HEK293 (cell line): ENCODE measurements around the gene COQ4.

Experiments
- CTCF ChIA-PET: fragments of 350-600 bp; formaldehyde crosslinking; extraction: SDS; loops from one replicate; lab custom pipeline; 2021; ENCODE audit warnings: antibody characterized with exemption; lab: Yijun Ruan, JAX
- POLR2A ChIA-PET: fragments of 300-600 bp; formaldehyde crosslinking; extraction: SDS; loops from one replicate; lab custom pipeline; 2020; ENCODE audit warnings: antibody characterized with exemption, inconsistent platforms; lab: Yijun Ruan, JAX
- H3K27ac ChIP-seq: fragments of 200-500 bp; sonication (Bioruptor generic); 2 replicates; pipeline ENCODE4 v1.5.1; 2014; ENCODE audit warnings: low read depth, low read length, control low read depth, inconsistent platforms; ENCODE audit errors: extremely low read depth
- H3K36me3 ChIP-seq, 2 experiments: fragments of 200-500 bp in 1 of 2; sonication (Bioruptor generic) in 1 of 2; 1 replicate in 1 of 2; 2 replicates in 1 of 2; pipeline ENCODE4 v1.5.1; 2014 to 2017; ENCODE audit warnings: inconsistent platforms in 2 of 2, low read length in 2 of 2; ENCODE audit not compliant: control insufficient read depth in 2 of 2, insufficient read depth in 1 of 2
- H3K4me1 ChIP-seq: fragments of 200-500 bp; sonication (Bioruptor generic); 2 replicates; pipeline ENCODE4 v1.5.1; 2014; ENCODE audit warnings: mild to moderate bottlenecking, low read length, inconsistent platforms; ENCODE audit not compliant: control insufficient read depth, insufficient read depth
- H3K4me3 ChIP-seq: 2 replicates; pipeline ENCODE4 v1.5.1; 2011; ENCODE audit warnings: low read depth, mild to moderate bottlenecking, control low read depth, low read length, moderate library complexity
- H3K9me3 ChIP-seq: fragments of 200-500 bp; sonication (Bioruptor generic); 2 replicates; pipeline ENCODE4 v1.5.1; 2014; ENCODE audit warnings: low read depth, low read length, inconsistent platforms; ENCODE audit not compliant: control insufficient read depth, insufficient read depth
- ATF2 ChIP-seq: fragments of 450-650 bp; formaldehyde crosslinking; IDR thresholded peaks from 2 replicates; pipeline ENCODE4 v1.5.1; 2016; ENCODE audit warnings: missing biosample characterization, missing genetic modification characterization, low read depth
- GLIS1 ChIP-seq: fragments of 450-650 bp; formaldehyde crosslinking; IDR thresholded peaks from 2 replicates; pipeline ENCODE4 v1.5.1; 2016; ENCODE audit warnings: missing biosample characterization, missing genetic modification characterization
- OSR2 ChIP-seq: fragments of 450-650 bp; formaldehyde crosslinking; IDR thresholded peaks from 2 replicates; pipeline ENCODE4 v1.5.1; 2016; ENCODE audit warnings: missing biosample characterization, missing genetic modification characterization
- PRDM10 ChIP-seq: fragments of 450-650 bp; formaldehyde crosslinking; IDR thresholded peaks from 2 replicates; pipeline ENCODE4 v1.5.1; 2016; ENCODE audit warnings: missing biosample characterization, missing genetic modification characterization
- YY1 ChIP-seq: fragments of 450-650 bp; formaldehyde crosslinking; IDR thresholded peaks from 2 replicates; pipeline ENCODE4 v1.5.1; 2018; ENCODE audit warnings: missing biosample characterization, missing genetic modification characterization
- ZBTB8A ChIP-seq: fragments of 450-650 bp; formaldehyde crosslinking; IDR thresholded peaks from 2 replicates; pipeline ENCODE4 v1.5.1; 2016; ENCODE audit warnings: missing biosample characterization, missing genetic modification characterization
- ZFP3 ChIP-seq: fragments of 450-650 bp; formaldehyde crosslinking; IDR thresholded peaks from 2 replicates; pipeline ENCODE4 v1.5.1; 2016; ENCODE audit warnings: low read depth, missing biosample characterization, missing genetic modification characterization
- ZIC2 ChIP-seq: fragments of 450-650 bp; formaldehyde crosslinking; IDR thresholded peaks from 2 replicates; pipeline ENCODE4 v1.5.1; 2016; ENCODE audit warnings: missing biosample characterization, missing genetic modification characterization
- ZNF202 ChIP-seq: fragments of 450-650 bp; formaldehyde crosslinking; IDR thresholded peaks from 2 replicates; pipeline ENCODE4 v1.5.1; 2016; ENCODE audit warnings: missing biosample characterization, missing genetic modification characterization, borderline replicate concordance
- ZNF211 ChIP-seq: fragments of 450-650 bp; formaldehyde crosslinking; IDR thresholded peaks from 2 replicates; pipeline ENCODE4 v1.5.1; 2016; ENCODE audit warnings: low read depth, missing biosample characterization, missing genetic modification characterization
- ZNF23 ChIP-seq: fragments of 450-650 bp; formaldehyde crosslinking; IDR thresholded peaks from 2 replicates; pipeline ENCODE4 v1.5.1; 2016; ENCODE audit warnings: missing biosample characterization, missing genetic modification characterization, borderline replicate concordance
- ZNF280C ChIP-seq: fragments of 450-650 bp; formaldehyde crosslinking; IDR thresholded peaks from 2 replicates; pipeline ENCODE4 v1.5.1; 2016; ENCODE audit warnings: missing biosample characterization, missing genetic modification characterization
- ZNF335 ChIP-seq: fragments of 450-650 bp; formaldehyde crosslinking; conservative IDR thresholded peaks from 2 replicates; pipeline ENCODE4 v1.5.1; 2016; ENCODE audit warnings: missing biosample characterization, missing genetic modification characterization
- ZNF558 ChIP-seq: fragments of 450-650 bp; formaldehyde crosslinking; IDR thresholded peaks from 2 replicates; pipeline ENCODE4 v1.5.1; 2016; ENCODE audit warnings: missing biosample characterization, missing genetic modification characterization
- ZNF600 ChIP-seq: fragments of 450-650 bp; formaldehyde crosslinking; IDR thresholded peaks from 2 replicates; pipeline ENCODE4 v1.5.1; 2016; ENCODE audit warnings: missing biosample characterization, missing genetic modification characterization
- ZNF629 ChIP-seq: fragments of 450-650 bp; formaldehyde crosslinking; IDR thresholded peaks from 2 replicates; pipeline ENCODE4 v1.5.1; 2017; ENCODE audit warnings: missing biosample characterization, missing genetic modification characterization
- ZNF707 ChIP-seq: fragments of 450-650 bp; formaldehyde crosslinking; IDR thresholded peaks from 2 replicates; pipeline ENCODE4 v1.5.1; 2016; ENCODE audit warnings: missing biosample characterization, missing genetic modification characterization
- ZNF768 ChIP-seq: fragments of 450-650 bp; formaldehyde crosslinking; IDR thresholded peaks from 2 replicates; pipeline ENCODE4 v1.5.1; 2018; ENCODE audit warnings: missing biosample characterization, mild to moderate bottlenecking, missing genetic modification characterization
- ZNF785 ChIP-seq: fragments of 450-650 bp; formaldehyde crosslinking; IDR thresholded peaks from 2 replicates; pipeline ENCODE4 v1.5.1; 2016; ENCODE audit warnings: missing biosample characterization, missing genetic modification characterization
- TF ChIP-seq, protein P1 (sequence below): fragments of 450-650 bp; formaldehyde crosslinking; IDR thresholded peaks from 2 replicates; pipeline ENCODE4 v1.5.1; 2017; ENCODE audit warnings: missing biosample characterization, missing genetic modification characterization

Gene COQ4

DNA sequence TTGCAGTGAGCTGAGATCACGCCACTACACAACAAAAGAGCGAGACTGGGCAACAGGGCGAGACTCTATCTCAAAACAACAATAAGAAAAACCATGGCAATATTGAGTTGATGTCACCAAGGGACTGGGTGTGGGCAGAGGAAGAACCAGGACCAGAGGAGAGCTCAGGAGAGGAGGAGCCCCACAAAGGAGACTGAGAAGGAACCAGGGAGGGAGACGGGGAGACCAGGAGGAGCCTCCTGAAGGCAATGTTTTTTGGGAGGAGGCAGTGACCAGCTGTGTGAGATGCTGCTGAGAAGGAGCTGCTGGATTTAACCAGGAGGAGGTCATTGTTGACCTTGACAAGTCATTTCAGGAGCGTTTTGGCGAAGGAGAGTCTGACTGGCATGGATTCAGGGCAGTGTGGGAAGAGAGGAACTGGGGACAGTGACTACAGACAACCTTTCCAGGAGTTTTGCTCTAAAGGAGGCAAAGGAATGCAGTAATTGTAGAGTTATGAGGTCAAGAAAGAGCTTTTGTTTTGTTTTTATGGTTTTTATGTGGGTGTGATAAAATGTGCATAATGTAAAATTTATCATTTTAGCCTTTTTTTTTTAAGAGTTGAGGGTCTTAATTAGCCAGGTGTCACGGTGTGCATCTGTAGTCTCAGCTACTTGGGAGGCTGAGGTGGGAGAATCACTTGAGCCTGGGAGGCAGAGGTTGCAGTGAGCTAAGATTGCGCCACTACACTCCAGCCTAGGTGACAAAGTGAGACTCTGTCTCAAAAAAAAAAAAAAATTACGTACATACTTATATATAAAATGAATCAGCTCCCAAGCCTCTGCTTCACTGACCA, 18.3 kb upstream of the COQ4 start:
- CTCF ChIA-PET: interaction anchor here (0.6 to 2.1 kb wide), 7 partner anchors 9 to 68 kb away, joined by 3 to 8 read pairs (median 4); no protein-coding TSS in a partner anchor
- no peak for TF ChIP-seq ZFP3
- TF ChIP-seq PRDM10 (tag by site-specific recombination): peak; percentile 35; the same call in 1 of the 2 replicates
- no peak for TF ChIP-seq ZNF600 (tag by site-specific recombination)

DNA sequence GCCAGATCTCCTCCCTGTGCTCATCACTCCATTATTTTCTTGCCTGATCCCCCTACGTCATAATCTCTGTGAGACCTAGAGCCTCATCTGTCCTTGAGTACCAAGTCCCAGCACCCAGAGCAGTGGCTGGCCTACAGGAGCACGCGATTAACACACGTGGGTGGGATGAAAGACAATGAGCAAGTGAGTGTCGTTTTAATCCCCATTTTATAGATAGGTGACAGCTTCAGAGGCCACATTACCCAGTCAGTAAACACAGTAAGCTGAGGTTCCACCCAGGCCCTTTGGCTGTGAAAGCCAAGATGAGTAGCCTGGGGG, 17.7 kb upstream of the COQ4 start:
- POLR2A ChIA-PET: interaction anchor here (1.6 kb wide), 1 partner anchor 116 kb away, joined by 4 read pairs; the partner anchor contains the start of gene CERCAM
- no peak for TF ChIP-seq ZNF211 (tag by site-specific recombination)
- TF ChIP-seq ZNF707 (tag by site-specific recombination): no peak
- 0 out of 2 replicates have a peak, but pooled peaks have one; percentile 21 for TF ChIP-seq OSR2 (tag by site-specific recombination)
- TF ChIP-seq ZNF280C (tag by site-specific recombination): no peak
- TF ChIP-seq ZNF629 (tag by site-specific recombination): 0 out of 2 replicates have a peak, but pooled peaks have one; percentile 12
- CTCF ChIA-PET: interaction anchor here (1.0 to 2.1 kb wide), 3 partner anchors 9 to 58 kb away, joined by 4 to 8 read pairs (median 5); no protein-coding TSS in a partner anchor
- H3K27ac ChIP-seq: no peak overlapping the region
- no peaks in the 10 kb centered on the region for H3K9me3 ChIP-seq
- peaks cover 4 to 15% of the 10 kb centered on the region in 2 experiments; a peak in 2 of 3 replicates for H3K36me3 ChIP-seq
- no peaks in the 10 kb centered on the region for H3K4me1 ChIP-seq
- H3K4me3 ChIP-seq: no peak overlapping the region

More for the DNA sequence above, 18.3 kb upstream of the COQ4 start:
- Histone ChIP-seq H3K4me3 (no peak overlapping the region), H3K36me3 (peaks cover 4 to 9% of the 10 kb centered on the region in 2 experiments; a peak in 2 of 3 replicates), H3K9me3 (no peaks in the 10 kb centered on the region), H3K4me1 (no peaks in the 10 kb centered on the region), H3K27ac (no peak overlapping the region)
- POLR2A ChIA-PET: interaction anchor here (0.6 to 1.6 kb wide), 5 partner anchors 8 to 217 kb away, joined by 4 to 5 read pairs (median 4); partner anchors contain the start of genes CERCAM, GOLGA2 and SWI5

DNA sequence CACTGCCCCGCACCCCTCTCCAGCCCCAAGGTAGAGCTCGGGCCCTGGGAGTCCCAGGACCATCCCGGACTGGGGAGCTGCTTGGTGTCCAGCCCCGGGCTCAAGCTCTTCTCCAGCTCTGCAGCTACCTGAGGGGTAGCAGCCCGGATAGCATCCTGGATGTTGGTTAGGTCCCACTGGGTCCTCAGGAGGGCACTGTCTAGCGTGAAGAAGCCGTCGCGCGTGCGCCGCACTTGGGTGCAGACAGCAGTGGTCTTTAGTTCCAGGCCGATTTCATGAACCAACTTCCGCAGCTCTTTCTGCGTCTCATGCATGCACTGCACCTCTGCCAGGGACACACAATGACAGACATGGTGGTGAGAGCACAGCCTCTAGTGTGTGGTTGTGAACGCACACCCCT, 13.1 kb upstream of the COQ4 start:
- Histone ChIP-seq H3K36me3 (peaks cover 4 to 42% of the 10 kb centered on the region in 2 experiments; a peak in 2 of 3 replicates), H3K4me3 (no peak overlapping the region), H3K9me3 (no peaks in the 10 kb centered on the region), H3K4me1 (no peaks in the 10 kb centered on the region), H3K27ac (no peak overlapping the region)
- ChIA-PET CTCF (interaction anchor here (0.6 to 1.5 kb wide), 2 partner anchors 15 to 131 kb away, joined by 5 to 6 read pairs; no protein-coding TSS in a partner anchor), POLR2A (interaction anchor here (0.7 to 1.5 kb wide), 2 partner anchors 8 to 9 kb away, joined by 4 to 5 read pairs; no protein-coding TSS in a partner anchor)
- TF ChIP-seq YY1 (tag by site-specific recombination) (no peak), ZNF785 (tag by site-specific recombination) (no peak), ZIC2 (no peak), ZNF335 (tag by site-specific recombination) (no peak), ZNF23 (no peak), ATF2 (no peak), ZNF202 (no peak), ZBTB8A (tag by site-specific recombination) (no peak), ZNF558 (no peak), ZNF768 (tag by site-specific recombination) (no peak), GLIS1 (tag by site-specific recombination) (no peak)
- TF ChIP-seq, protein P1, sequence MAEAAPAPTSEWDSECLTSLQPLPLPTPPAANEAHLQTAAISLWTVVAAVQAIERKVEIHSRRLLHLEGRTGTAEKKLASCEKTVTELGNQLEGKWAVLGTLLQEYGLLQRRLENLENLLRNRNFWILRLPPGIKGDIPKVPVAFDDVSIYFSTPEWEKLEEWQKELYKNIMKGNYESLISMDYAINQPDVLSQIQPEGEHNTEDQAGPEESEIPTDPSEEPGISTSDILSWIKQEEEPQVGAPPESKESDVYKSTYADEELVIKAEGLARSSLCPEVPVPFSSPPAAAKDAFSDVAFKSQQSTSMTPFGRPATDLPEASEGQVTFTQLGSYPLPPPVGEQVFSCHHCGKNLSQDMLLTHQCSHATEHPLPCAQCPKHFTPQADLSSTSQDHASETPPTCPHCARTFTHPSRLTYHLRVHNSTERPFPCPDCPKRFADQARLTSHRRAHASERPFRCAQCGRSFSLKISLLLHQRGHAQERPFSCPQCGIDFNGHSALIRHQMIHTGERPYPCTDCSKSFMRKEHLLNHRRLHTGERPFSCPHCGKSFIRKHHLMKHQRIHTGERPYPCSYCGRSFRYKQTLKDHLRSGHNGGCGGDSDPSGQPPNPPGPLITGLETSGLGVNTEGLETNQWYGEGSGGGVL (tag by site-specific recombination): no peak
